GM19025 (cell line): ENCODE results near the gene ZNF740.

Experiments used
- ATAC-seq: cut with Tn5 transposase; IDR thresholded peaks from one replicate; pipeline ENCODE4 v1.9.1; 2021; ENCODE audit warnings: mild to moderate bottlenecking, low read depth, moderate library complexity; ENCODE audit not compliant: unreplicated experiment

Gene ZNF740

GRCh38 chr12:53241623-53242412, 61.3 kb downstream of the ZNF740 start:
- ATAC-seq: no peak

GRCh38 chr12:53244337-53244736, 63.8 kb downstream of the ZNF740 start:
- no peak for ATAC-seq
